WI38 (cell line): ENCODE results near the gene CYP26B1.
A peak's percentile ranks its signal among the peaks of the same experiment; 100 is the strongest.

ENCODE experiments used
- H3K4me3 ChIP-seq: 2 replicates; pipeline ENCODE4 v1.5.1; 2011; ENCODE audit warnings: low read depth, mild to moderate bottlenecking, control low read depth, low read length
- CTCF ChIP-seq: IDR thresholded peaks from 2 replicates; pipeline ENCODE4 v1.5.1; 2012; ENCODE audit warnings: low read depth, mild to moderate bottlenecking, control low read depth, low read length

Gene CYP26B1

GRCh38 chr2:72144632-72145288 lies 2.9 kb downstream of the CYP26B1 start:
- H3K4me3 ChIP-seq, result peak overlapping the region; percentile 20
- TF ChIP-seq CTCF, result no peak

- H3K4me3 ChIP-seq, result no peak overlapping the region
Observed at GRCh38 chr2:72144274-72144631, 3.4 kb downstream of the CYP26B1 start.

GRCh38 chr2:72143441-72144273 lies 4.0 kb downstream of the CYP26B1 start:
- no peak overlapping the region for H3K4me3 ChIP-seq
- TF ChIP-seq CTCF, result no peak

More at GRCh38 chr2:72144274-72144631, 3.4 kb downstream of the CYP26B1 start:
- no peak for TF ChIP-seq CTCF

GRCh38 chr2:72142570-72143440 lies 4.9 kb downstream of the CYP26B1 start:
- no peak for TF ChIP-seq CTCF
- no peak overlapping the region for H3K4me3 ChIP-seq

GRCh38 chr2:72141881-72142451 lies 5.7 kb downstream of the CYP26B1 start:
- TF ChIP-seq CTCF, result no peak
- no peak overlapping the region for H3K4me3 ChIP-seq

GRCh38 chr2:72141032-72141645 lies 6.5 kb downstream of the CYP26B1 start:
- TF ChIP-seq CTCF, result no peak
- H3K4me3 ChIP-seq, result no peak overlapping the region
